ENCODE measurements around the gene AADACL4.
"Not testable (repeated sequence)": the region's sequence is repeated elsewhere in the genome, so short reads cannot be mapped to it uniquely, and the experiment has no call there.

Gene AADACL4

DNA sequence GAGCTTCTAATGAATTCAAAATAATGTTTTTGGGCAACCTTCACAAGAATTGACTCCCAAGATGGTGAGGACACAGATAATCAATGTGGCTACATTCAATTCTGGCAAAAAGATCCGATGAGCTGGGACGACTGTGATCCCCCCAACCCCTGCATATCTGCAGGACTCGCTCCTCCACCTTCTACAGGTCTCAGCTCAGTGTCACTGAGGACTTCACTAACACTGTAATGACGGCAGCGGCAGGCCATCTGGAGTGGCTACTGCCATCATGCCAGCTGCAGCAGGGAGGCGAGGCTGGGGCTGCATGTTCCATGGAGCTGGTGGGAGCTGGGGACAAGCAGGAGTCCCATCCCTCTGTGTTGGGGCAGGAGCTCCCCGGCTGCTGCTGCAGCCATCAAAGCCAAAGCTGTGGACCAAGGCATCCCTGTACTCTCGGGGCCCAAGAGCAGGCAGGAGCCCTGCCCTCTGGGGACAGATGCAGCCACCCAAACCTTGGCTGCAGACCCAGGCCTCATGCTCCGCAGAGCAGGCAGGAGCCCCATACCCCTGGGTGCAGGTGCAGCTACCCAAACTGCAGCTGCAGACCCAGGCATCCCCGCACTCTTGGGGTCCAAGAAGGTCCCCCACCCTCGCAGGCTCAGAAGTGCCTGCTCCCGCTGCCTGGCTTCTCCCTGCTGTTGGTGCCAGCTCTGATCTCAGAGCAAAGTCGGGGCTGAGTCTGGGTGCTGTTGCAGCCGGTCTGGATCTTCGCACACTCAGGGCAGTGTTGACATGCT, 13.7 kb upstream of the AADACL4 start:
- no peak for DNase-seq (ENCODE audit: low read depth)

DNA sequence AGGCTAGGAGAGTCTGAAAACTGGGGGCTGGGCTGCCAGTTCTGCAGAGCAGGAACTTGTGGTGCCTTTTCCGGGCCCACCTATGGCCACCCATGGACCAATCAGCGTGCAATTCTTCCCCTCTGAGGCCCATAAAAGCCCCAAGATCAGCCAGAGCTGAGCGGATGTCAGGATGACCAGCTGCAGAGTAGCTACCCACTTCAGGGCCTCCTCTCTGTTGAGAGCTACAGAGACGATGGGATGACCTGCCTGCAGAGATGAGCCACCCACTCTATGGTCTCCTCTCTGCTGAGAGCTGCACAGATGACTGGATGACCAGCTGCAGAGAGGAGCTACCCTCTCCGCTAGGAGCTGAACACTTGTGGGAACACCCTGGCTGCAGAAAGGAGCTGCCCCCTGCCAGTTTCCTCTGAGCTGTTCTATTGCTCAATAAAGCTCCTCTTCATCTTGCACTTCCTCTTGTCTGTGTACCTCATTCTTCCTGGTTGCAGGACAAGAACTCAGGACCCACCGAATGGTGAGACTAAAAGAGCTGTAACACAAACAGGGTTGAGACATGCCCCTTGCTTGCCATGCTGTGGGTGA, 12.8 kb upstream of the AADACL4 start:
- DNase-seq (ENCODE audit: low read depth), result no peak

DNA sequence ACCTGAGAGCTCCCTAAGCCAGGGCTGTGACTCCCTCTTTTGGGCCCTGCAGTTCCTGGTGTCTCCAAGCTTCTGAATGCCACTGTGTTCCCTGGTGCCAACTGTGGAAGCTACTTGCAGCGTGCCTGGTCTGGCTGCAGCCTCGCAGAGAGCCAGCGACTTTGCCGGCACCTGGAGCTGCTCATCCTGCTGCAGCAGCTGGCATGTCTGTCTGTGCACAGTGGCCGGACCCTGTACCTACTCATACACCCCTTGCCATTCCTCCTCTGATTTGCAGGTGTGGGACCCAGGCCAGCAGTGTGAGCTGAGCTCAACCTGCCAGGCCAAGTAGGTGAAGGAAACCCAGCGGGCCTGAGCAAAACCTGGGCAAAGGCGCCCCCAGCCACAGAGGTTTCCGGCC, 12.3 kb upstream of the AADACL4 start:
- no peak for DNase-seq (ENCODE audit: low read depth)

DNA sequence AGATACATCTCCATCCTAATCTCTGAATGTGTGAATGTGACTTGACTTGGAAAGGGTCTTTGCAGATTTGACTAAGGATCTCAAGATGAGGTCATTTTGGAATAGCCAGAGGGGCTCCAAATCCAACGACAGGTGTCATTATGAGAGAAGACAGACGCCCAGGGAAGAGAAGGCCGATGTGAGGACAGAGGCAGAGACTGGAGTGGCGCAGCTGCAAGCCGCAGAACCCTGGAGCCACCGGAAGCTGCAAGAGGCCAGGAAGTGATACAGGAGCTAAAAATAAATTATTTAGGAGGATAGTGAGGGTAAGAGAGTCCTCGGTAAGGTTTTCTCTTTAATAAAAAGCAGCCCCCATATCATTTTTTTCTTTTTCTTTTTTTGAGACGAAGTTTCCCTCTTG, 9.7 kb upstream of the AADACL4 start:
- DNase-seq (ENCODE audit: low read depth), result no peak

DNA sequence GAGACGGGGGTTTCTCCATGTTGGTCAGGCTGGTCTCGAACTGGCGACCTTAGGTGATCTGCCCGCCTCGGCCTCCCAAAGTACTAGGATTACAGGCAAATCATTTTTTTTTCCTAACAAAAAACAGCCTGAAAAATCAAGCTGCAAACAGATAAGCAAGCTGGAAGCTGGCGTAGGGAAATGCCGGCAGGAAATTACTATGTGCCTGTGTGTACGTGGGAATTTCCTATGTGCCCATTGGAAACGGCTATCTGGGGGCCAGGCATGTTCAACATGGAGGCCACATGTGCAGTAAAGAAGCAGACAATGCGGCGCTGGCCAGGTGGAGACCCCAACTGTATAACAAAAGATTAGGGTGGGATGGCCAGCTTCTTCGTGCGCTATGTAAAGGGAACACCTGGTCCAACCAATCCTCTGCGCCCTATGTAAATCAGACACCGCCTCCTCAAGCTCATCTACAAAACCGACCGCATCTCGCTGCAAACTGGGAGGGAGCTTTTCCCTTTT, 9.1 kb upstream of the AADACL4 start:
- no peak for DNase-seq (ENCODE audit: low read depth)

DNA sequence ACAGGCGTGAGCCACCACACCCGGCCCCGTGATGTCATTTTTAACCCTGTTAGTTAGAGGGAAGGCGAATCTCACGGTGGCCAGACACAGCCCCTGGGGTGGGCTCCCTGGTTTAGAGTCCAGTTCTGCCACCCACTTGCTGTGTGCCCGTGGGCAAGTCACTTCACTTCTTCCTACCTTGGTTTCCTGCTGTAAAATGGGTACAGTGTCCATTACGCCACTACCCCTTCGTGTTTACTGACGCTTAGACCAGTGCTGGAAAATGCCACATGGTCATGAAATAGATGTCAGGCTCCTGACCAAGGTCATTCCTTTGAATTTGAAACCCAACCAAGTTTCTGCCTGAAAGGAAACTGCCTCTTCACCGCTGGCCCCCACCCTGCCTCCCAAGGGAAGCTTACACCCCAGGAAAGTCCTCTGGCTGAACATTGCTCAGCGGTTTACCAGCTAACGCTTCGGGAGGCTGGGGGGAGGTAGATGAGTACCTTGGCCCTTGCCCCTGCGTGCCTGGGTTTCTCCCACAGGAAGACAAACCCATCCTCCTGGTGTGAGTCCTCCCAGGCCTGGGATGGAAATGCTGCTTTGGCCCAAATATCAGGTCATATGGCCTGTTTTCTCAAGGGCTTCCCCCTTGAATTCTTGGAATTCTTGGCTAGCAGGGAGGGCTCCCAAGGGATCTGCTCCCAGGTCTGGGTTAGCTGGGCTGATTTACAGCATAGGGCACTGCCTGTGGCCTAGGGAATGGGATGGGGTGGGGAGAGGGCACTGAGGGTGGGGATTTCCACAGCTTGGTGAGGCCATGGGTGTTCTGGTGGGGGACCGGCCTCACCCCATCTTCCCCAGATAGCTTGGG, 7.6 kb upstream of the AADACL4 start:
- DNase-seq (ENCODE audit: low read depth), result no peak

DNA sequence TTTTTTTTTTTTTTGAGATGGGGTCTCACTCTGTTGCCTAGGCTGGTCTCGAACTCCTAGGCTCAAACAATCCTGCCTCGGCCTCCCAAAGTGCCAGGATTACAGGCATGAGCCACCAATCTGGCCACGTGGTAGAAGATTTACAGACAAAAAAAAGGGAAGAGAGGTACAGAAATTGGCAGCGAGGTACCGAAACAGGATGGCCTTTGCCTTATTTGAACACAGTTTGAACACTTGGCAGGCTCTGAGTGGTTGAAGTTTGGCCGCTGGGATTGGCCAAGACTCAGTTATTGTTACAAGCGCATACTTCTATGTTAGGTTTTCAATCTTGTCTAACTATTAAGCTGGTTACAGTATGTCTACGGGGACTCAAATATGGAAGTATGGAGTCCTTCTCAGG, 6.2 kb upstream of the AADACL4 start:
- no peak for DNase-seq (ENCODE audit: low read depth)

DNA sequence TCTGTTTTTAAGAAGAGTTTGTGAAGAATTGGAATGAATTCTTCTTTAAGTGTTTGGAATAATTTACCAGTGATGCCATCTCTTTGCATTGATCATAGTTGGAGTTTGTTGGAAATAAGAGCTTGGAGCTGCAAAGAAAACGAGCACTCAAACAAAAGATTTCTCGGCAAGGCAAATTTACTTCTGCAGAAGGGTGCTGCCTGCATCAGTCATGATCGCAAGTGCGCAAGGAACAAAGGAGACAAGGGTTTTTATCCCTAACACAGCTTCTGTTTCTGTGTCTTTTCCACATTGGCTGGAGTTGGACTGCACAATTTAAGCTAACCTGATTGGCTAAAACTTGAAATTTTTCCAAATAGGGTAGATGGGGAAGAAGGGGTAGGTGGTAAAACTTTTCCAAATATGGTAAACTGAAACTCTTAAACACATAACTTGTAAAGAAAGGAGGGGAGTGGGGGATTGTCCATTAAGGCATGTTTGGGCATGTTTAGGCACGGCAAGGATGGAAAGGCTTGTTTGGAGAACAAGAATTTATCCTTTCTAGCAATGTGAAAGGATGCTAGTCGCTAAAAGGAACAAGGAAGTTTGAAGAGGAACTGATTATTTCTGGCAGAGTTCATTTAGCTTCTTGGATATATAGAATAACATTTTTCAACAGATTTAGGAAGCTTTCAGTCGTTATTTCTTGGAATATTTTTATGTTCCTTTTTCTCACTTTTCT, 3.5 kb upstream of the AADACL4 start:
- DNase-seq (ENCODE audit: low read depth), result no peak

DNA sequence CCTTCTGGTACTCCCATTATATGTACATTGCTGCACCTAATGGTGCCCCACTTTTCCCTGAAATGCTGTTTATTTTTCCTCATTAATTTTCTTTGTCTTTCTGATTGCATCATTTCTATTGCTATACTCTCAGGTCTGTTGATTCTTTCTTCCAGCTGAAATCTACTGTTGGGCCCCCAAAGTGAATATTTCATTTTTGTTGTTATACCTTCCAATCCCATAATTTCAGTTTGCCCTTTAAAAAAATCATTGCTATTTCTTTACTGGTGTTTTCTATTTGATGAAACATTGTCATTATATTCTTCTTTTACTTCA, 3.0 kb upstream of the AADACL4 start:
- DNase-seq (ENCODE audit: low read depth), result no peak

DNA sequence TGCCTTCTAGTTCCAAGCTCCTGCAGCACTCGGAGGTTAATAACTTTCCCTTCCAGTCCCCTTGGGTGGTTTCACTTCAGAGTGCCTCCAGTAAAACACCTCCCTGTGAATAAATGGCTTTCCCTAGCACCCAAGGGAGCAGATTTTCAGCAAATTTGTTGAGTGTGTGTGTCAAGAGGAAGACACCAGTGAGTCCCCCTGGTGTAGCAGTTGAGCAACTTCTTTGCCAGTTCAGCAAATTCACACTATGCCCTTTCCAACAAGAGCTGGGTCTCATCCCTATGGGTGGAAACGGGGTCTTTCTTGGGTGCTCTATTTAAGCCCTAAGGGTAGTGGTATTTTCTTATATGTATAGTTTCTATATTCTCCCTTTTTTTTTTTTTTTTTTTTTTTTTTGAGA, 806 bp upstream of the AADACL4 start:
- DNase-seq (ENCODE audit: low read depth), result no peak

DNA sequence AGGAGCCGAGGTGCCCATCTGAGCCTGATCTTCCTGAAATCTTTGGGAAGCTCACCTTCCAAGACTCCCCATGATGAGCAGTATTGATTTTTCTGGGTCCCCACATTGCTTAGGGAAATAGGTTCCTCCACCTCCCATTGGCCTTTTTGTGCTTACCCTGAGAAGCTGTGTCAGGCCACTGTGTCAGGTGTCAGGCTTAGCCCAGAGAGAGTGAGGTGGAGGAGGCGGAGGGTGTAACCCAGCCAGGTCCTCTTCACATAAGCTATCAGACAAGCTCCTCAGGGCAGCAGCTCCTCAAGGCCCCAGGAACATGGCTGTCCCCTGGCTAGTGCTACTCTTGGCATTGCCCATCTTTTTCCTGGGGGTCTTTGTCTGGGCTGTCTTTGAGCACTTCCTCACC, 352 bp downstream of the AADACL4 start:
- no peak for DNase-seq (ENCODE audit: low read depth)

DNA sequence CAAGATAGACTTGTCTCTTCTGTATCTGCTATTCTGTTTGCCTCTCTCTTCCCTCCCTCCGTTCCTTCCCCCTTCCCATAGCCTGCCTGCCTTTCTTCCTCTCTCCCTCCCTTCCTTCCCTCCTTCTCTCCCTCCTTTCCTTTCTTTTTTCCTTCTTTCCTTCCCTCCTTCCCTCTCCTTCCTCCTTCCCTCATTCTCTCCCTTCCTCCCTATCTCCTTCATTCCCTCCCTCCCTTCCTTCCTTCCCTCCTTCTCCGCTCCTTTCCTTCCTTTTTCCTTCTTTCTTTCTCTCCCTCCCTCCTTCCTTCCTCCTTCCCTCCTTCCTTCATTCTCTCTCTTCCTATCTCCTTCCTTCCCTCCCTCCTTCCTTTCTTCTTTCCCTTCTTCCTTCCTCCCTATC, 944 bp downstream of the AADACL4 start:
- DNase-seq (ENCODE audit: low read depth), result no peak

DNA sequence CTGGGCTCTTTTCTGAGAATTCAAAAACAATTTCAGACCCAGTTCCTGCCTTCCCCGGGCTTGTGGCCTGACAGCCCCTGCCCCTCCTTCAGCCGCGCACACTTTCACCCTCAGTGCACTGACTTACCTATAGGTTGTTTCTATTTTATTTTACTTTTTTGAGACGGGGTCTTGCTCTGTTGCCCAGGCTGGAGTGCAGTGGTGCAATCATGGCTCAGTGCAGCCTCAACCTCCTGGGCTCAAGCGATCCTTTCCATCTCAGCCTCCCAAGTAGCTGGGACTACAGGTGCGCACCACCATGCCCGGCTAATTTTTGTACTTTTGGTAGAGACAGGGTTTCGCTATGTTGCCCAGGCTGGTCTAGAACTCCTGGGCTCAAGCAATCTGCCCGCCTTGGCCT, 1.5 kb downstream of the AADACL4 start:
- not testable (repeated sequence) for DNase-seq (ENCODE audit: low read depth)

DNA sequence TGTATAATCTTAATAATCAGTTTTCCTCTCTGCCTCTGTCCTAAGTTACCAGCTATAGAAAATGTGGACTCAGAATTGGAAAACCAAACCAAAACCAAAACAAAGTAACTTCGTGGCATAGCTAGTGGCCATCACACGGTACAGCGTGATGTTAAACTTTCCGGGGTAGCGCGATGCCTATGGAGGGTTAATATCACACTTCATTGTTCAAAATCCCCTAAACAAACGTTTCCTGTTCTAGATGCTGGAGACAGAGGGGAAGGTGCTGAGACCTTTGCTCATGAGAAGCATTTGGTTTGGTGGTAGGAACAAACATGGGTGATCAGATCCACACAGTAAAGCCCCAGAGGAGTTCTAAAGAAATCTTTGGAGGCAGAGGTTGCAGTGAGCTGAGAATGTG, 4.9 kb downstream of the AADACL4 start:
- DNase-seq (ENCODE audit: low read depth), result no peak

DNA sequence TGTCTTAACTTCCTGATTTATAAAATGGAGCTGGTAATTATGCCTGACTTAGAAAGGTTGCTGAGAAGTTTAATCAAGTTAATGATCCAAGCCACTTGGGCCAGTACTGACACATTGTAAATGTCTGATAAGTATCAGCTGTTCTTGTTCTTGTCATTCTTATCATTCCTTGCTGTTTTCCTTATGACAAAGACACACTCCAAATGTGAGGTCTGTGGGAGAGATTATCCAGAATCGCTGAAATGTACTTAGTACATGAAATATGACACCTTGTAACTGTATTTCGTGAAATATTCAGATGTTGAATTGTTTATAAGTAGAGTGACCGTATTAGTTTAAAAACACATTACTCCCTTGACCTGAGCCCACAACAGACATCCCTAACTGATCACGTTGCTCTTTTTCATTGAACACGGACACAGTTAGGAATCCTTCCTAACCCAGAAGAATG, 6.1 kb downstream of the AADACL4 start:
- DNase-seq (ENCODE audit: low read depth), result no peak

DNA sequence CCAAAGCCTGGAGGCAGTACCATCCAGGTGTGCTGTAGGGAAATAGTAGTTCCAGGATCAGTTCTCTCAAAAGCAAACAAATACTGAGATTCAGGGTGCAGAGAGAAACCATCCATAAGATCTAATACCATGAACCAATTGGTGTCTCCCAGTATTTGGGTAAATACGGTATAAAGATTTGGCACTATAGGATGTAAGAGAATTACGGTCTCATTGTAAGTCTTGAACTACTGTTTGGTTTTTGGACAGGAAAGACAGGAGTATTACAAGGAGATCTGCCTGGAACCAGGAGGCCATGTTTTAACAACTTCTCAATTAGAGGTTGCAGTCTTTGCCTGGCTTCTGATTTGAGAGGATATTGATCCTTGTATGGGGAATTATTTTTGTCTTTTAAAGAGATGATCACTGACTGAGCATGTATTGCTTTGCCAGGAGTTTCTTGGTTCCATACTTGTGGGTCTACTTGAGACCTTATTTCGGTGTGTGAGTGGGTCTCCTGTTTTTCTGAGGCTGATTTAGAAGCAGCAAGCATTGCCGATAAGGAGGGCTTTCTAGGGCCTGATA, 10.2 kb downstream of the AADACL4 start:
- DNase-seq (ENCODE audit: low read depth), result no peak

DNA sequence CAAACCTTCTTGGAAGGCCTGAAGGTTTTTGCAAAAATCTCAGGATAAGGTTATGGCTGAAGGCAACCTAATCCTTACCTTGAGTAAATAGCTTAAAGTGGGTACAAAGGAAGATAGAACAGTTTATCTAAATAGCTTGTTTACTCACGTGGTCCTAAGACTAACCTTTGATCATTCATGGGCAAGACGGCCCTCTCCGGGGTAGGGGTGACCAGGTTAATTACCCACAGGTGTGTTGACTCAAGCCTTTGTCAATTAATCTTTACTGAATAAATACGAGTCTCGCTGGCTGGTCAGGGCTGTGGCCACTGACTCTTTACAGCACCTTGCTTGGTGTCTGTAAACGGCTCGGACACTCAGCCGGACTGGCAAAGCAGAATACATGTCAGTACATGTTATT, 10.8 kb downstream of the AADACL4 start:
- DNase-seq (ENCODE audit: low read depth), result no peak

DNA sequence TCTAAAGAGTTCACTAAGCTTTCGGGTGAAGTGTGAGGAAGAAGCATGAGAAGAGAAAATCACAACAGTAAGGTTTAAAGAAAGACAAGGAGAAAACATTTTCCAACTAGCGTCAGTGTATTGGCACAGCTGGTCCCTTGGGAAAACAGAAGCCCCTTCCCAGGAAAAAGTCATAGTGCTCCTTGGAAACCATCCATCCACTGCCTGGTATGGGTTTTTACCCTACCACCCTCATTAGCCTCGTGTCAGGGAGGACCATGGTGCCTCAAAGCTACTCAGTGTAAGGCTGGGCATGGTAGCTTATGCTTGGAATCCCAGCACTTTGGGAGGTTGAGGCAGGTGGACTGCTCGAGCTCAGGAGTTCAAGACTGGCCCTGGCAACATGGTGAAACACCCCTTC, 12.7 kb downstream of the AADACL4 start:
- DNase-seq (ENCODE audit: low read depth), result no peak

DNA sequence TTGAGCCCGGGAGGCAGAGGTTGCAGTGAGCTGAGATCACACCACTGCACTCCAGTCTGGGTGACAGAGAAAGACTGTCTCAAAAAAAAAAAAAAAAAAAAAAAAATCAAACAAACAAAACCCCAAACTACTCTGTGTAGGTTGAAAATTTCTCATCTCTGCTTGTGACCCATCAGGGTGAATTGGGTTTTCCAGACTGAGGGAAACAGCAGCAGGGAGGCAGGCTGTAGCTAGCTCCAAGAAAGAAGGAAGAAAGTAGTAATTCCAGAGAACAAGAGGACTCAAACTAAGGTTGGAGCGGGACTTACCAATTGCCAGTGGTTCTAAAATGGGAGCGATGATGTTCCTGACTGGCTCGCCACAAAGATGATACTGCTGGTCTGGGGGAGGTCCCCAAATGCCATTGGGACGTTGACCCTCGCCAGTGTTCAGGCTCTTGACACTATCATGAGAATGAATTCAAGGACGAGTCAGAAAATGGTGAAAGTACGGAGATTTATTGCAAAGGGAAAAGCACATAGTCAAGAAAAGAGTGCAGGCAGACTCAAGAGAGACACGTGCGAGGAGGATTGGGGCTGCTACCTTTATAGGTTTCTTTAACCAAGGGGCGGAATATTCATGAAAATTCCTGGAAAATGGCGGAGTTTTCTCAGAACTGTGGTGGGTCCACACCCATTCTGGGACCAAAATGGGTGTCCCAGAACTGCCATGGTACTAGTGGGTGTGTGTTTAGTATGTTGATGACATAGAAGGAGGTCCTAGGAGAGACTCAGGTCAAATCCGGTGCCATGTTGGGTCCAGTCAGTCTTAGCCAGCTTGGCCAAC, 13.4 kb downstream of the AADACL4 start:
- DNase-seq (ENCODE audit: low read depth), result no peak

DNA sequence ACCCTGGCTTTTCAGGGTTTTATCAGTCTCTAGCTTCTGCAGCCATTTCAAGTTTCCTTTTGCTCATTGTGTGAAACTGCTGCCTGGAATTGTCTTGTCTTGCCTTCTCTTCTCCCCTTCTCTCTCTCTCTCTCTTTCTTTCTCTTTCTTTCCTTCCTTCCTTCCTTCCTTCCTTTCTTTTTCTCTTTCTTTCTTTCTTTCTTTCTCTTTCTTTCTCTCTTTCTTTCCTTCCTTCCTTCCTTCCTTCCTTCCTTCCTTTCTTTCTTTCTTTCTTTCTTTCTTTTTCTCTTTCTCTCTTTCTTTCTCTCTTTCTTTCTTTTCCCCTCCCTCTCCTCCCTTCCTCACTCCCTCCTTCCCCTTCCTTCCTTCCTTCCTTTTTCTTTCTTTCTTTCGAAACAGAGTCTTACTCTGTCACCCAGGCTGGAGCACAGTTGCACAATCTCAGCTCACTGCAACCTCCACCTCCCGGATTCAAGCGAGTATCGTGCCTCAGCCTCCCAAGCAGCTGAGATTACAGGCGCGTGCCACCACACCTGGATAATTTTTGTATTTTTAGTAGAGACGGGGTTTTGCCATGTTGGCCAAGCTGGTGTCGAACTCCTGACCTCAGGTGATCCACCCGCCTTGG, 14.1 kb downstream of the AADACL4 start:
- not testable (repeated sequence) for DNase-seq (ENCODE audit: low read depth)
